IPS-18a (cell line): ENCODE data around the gene CUBN.

Experiments used
- H3K27ac ChIP-seq: one replicate; pipeline ENCODE4 v1.5.1; 2013; ENCODE audit warnings: low read length
- H3K27me3 ChIP-seq: one replicate; pipeline ENCODE4 v1.6.1; 2013; ENCODE audit warnings: mild to moderate bottlenecking, low read length; ENCODE audit not compliant: control insufficient read depth, insufficient read depth
- H3K36me3 ChIP-seq: one replicate; pipeline ENCODE4 v1.6.1; 2013; ENCODE audit warnings: low read depth, low read length; ENCODE audit not compliant: control insufficient read depth
- H3K4me1 ChIP-seq: one replicate; pipeline ENCODE4 v1.6.1; 2013; ENCODE audit warnings: low read depth, low read length; ENCODE audit not compliant: control insufficient read depth
- H3K4me3 ChIP-seq: one replicate; pipeline ENCODE4 v1.5.1; 2013; ENCODE audit warnings: low read length
- H3K9ac ChIP-seq: one replicate; pipeline ENCODE4 v1.6.1; 2013; ENCODE audit warnings: mild to moderate bottlenecking, low read length, moderate library complexity
- H3K9me3 ChIP-seq: one replicate; pipeline ENCODE4 v1.6.1; 2013; ENCODE audit warnings: low read depth, low read length; ENCODE audit not compliant: control insufficient read depth

CUBN gene

DNA sequence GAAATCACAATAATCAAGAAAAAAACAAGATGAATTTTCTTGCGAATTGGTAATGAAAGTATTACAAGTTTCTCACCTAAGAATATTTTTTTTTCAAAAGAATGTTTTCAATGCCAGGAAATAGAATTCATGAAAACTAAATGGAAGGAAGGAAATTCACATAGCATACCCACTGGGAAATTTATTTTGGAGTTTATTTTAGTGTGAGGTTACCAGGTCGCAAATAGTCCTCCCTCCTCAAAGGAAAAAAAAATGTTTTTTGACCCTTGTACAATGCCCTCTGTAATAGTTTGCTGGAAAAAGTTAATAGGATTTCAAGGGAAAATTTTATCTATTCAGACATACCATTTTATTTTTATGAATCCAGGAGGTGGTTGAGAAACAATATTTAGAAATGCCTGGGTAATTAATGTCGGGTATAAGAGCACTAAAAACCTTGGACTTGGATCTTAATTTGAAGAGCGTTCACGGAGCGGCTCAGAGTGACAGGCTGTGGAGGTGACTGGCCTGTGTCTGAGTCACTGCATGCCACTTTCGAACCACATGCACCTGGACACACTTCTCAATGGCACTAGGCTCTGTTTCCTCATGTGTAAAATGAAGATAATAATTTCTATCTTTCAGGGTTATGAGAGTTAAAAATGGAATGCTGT is 28.2 kb downstream of the CUBN start:
- Histone ChIP-seq H3K27ac (no peak overlapping the region), H3K27me3 (no peaks in the 10 kb centered on the region), H3K4me3 (no peak overlapping the region), H3K9me3 (no peaks in the 10 kb centered on the region), H3K4me1 (no peaks in the 10 kb centered on the region), H3K36me3 (no peaks in the 10 kb centered on the region), H3K9ac (no peak overlapping the region)

DNA sequence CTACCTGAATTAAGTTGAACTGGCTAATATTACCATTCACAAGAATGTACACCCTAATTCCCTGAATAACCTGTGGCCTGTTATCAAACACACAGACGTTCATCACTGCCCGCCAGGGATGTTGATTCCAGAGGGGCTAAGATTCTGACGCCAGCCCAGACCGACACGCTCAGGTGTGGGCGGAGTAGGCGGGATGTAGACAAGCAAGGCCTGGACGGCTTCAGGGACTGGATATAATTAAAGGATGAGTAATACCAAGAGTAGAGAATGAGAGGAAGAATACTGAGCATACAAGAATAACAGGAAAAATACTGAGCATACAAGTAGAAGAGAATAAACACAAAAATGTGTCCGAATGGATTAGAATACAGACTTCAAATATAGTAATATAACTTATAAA is 29.0 kb downstream of the CUBN start:
- Histone ChIP-seq H3K9me3 (no peaks in the 10 kb centered on the region), H3K27ac (no peak overlapping the region), H3K27me3 (no peaks in the 10 kb centered on the region), H3K4me3 (no peak overlapping the region), H3K4me1 (no peaks in the 10 kb centered on the region), H3K36me3 (no peaks in the 10 kb centered on the region), H3K9ac (no peak overlapping the region)

DNA sequence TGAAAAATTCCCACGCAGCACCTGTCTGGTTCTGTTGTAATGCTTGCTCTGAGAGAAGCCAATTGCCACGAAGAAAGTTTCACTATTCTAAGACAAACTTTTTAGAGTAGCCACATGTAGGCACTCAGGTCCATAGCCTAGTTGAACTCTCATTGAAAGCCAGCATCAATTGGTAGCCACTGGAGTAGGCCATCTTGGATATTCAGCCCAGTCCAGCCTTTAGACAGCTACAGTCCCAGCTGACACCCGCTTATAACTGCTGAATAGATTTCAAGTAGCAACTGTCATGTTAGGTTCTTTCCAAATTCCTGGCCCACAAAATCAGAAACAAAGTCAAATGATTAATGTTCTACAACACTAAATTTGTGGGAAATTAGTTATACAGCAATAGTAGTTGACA is 31.6 kb downstream of the CUBN start:
- no peak overlapping the region for H3K9ac ChIP-seq
- H3K9me3 ChIP-seq: no peaks in the 10 kb centered on the region
- H3K4me1 ChIP-seq: no peaks in the 10 kb centered on the region
- no peaks in the 10 kb centered on the region for H3K27me3 ChIP-seq
- H3K36me3 ChIP-seq: no peaks in the 10 kb centered on the region
- H3K4me3 ChIP-seq: no peak overlapping the region
- H3K27ac ChIP-seq: no peak overlapping the region

DNA sequence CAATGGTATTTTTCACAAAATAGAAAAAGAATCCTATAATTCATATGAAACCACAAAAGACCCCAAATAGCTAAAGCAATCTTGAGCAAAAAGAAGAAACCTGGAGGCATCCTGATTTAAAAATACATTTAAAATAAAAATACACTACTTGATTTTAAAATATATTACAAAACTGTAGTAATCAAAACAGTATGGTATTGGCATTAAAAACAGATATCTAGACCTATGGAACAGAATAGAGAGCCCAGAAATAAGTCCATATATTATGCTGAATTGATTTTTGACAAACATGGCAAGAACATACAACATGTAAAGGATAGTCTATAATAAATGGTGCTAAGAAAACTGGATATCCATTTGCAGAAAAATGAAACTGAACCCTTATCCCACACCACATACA is 34.8 kb downstream of the CUBN start:
- Histone ChIP-seq H3K4me3 (no peak overlapping the region), H3K4me1 (no peaks in the 10 kb centered on the region), H3K36me3 (no peaks in the 10 kb centered on the region), H3K9me3 (no peaks in the 10 kb centered on the region), H3K27me3 (no peaks in the 10 kb centered on the region), H3K27ac (no peak overlapping the region), H3K9ac (no peak overlapping the region)

DNA sequence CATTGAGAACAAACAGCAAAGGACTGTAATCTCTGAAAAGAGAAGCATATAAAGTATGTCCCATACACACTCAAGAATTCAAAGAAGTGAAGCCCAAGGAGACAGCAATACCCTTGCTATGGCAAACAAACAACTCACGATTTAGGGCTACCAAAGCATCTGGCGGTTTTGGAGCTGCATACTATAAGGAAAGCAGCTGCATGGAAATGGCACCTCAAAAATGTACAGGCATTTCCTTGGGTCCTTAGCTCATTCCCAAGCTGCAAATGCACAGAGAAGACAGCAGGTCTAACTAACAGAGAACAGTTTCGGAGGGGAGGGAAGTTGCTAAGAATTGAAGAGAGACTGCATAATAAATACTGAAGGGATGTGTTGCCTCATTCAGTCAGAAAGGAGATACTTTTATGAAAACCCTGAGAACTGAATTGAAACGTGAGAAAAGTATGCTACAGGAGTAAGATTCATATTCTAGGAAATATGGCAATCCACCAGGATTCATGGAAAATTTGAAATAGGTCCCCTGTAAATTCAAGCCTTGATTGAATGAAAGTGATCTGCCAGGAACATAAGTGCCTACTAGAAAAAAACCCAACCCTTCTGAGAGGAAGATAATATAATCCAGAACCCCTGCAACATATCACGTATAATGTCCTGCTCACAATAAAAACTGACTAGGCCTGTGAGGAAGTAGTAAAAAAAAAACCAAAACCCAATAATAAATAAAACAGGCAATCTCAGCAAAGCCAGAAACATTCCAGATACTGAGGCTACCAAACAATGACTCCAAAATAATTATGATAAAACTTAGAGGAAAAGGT is 36.4 kb downstream of the CUBN start:
- H3K4me1 ChIP-seq: no peaks in the 10 kb centered on the region
- H3K9ac ChIP-seq: no peak overlapping the region
- H3K4me3 ChIP-seq: no peak overlapping the region
- no peaks in the 10 kb centered on the region for H3K9me3 ChIP-seq
- H3K27ac ChIP-seq: no peak overlapping the region
- no peaks in the 10 kb centered on the region for H3K27me3 ChIP-seq
- no peaks in the 10 kb centered on the region for H3K36me3 ChIP-seq

DNA sequence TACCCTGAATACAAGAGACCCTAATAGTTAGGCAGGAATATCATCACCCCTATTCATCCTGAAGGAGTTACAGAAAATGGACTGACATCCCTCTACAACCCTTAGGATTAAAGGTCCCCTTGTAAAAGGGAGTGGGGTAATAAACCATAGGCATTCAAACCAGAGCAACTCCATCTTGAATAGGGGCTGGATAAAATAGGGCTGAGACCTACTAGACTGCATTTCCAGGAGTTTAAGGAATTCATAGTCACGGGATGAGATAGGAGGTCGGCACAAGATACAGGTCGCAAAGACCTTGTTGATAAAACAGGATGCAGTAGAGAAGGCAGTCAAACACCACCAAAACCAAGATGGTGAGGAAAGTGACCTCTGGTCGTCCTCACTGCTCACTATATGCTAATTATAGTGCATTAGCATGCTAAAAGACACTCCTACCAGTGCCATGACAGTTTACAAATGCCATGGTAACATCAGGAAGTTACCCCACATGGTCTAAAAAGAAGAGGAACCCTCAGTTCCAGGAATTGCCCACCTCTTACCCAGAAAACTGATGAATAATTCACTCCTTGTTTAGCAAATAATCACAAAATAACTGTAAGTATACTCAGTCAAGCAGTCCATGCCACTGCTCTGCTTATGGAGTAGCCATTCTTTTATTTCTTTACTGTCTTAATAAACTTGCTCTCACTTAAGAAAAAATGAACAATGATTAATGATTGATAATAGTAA is 37.2 kb downstream of the CUBN start:
- Histone ChIP-seq H3K9ac (no peak overlapping the region), H3K4me3 (no peak overlapping the region), H3K4me1 (no peaks in the 10 kb centered on the region), H3K9me3 (no peaks in the 10 kb centered on the region), H3K36me3 (no peaks in the 10 kb centered on the region), H3K27me3 (no peaks in the 10 kb centered on the region), H3K27ac (no peak overlapping the region)

DNA sequence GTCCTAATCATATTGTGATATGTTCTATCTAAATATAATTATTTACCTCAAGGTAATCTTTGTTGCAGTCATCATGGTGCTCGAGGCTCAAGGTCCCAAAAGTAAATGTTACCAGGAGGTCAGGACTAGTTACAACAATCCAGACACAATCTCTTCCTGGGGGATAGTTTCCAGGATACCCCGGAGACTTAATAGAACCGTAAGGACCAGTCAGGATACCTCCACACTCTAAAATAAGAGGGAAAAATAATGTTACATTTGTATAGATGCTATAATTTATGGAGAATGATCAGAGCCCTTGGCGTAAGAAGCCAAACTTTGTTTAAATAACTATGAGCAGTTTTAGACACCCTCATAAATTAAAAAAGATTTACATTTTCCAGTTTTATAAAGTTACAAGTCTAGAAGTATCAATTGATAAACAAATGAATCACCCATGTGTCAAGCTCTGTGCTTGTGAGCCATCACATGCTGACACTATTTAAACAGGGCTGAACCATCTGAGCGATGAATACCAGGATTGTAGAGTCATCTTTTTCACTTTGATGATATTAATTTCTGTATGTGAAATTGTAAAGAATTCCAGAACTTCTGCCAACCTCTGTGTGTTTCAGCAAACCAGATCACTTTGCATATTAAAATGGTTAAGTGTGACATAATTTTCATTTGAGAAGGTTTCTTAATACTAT is 41.3 kb downstream of the CUBN start:
- Histone ChIP-seq H3K9ac (no peak overlapping the region), H3K36me3 (no peaks in the 10 kb centered on the region), H3K27ac (no peak overlapping the region), H3K9me3 (no peaks in the 10 kb centered on the region), H3K4me3 (no peak overlapping the region), H3K27me3 (no peaks in the 10 kb centered on the region), H3K4me1 (no peaks in the 10 kb centered on the region)

DNA sequence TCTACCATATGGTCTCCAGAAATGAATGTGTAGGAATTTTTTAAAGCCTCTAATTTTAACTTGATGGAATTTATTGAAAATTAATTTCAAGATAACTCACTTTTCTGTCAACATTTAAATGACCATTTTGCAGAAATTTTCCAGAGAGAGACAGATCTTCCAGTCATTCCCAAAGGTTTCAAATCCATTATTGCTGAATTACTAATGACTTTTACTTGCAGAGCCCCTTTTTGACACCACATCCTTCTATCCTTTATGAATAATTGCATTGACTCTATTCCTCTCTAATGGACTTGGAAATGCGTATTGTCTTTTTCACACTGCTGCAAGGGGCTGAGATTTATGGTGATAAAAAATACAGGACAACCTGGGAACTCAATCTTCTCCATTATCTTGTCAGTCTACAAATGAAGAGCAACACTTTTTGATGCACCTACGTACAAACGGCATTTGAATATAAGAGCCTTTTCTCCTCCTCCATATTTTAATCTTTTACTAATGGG is 42.7 kb downstream of the CUBN start:
- Histone ChIP-seq H3K4me3 (no peak overlapping the region), H3K4me1 (no peaks in the 10 kb centered on the region), H3K27ac (no peak overlapping the region), H3K27me3 (no peaks in the 10 kb centered on the region), H3K9ac (no peak overlapping the region), H3K36me3 (no peaks in the 10 kb centered on the region), H3K9me3 (no peaks in the 10 kb centered on the region)

DNA sequence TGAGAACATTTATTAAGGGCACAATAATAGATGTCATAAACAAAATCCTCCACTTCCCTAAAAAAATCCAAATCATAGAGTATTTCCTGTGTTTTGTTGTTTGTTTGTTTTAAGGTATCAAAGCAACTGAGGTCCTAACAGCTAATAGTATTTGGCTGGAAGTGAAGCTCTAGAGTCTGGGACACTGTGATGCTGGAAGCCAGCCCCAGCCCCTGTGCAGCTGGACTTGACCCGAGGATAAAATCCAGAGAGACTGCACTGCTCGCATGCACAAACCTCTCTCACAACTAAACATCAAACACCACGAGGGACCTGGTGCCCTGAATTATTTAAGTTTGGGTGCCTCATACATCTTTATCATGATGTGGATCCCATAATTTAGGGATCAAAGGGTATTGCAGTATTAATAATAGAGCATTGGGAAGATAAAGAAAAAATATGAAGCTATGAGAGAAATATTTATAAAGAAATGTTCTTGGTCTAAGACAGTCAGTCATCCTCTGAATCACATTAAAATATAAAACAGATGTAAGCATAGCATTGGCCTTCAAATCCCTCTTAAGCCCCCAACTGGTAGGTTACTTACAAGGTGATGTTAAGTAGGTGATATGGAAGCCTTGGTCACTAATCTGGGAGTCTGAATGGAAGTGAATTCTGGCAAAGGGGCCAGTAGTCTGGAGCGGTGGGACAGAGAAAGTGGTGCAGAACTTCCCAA is 44.4 kb downstream of the CUBN start:
- no peaks in the 10 kb centered on the region for H3K36me3 ChIP-seq
- peaks cover 5% of the 10 kb centered on the region for H3K4me1 ChIP-seq
- H3K27ac ChIP-seq: no peak overlapping the region
- H3K27me3 ChIP-seq: no peaks in the 10 kb centered on the region
- no peaks in the 10 kb centered on the region for H3K9me3 ChIP-seq
- H3K9ac ChIP-seq: no peak overlapping the region
- H3K4me3 ChIP-seq: no peak overlapping the region

DNA sequence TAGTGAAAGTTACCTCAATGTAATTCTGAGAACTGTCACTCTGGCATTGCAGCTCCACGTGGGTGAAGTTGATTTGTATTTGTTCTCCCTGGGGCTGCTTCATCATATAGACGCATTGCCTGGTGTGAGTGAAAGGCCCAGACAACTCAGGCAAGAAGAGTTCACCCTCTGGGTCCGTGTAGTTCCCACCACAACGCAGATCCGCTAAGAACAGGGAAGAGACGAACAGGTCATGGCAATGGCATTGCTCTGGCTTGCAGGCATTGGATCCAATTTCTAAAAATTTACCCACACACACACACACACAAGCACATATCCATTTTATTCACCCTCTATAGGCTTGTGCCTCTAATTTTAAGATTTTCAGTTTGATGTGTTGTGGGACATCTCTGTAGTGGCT is 45.4 kb downstream of the CUBN start:
- peaks cover 5% of the 10 kb centered on the region for H3K4me1 ChIP-seq
- no peak overlapping the region for H3K27ac ChIP-seq
- no peaks in the 10 kb centered on the region for H3K9me3 ChIP-seq
- H3K4me3 ChIP-seq: no peak overlapping the region
- H3K36me3 ChIP-seq: no peaks in the 10 kb centered on the region
- no peak overlapping the region for H3K9ac ChIP-seq
- no peaks in the 10 kb centered on the region for H3K27me3 ChIP-seq

DNA sequence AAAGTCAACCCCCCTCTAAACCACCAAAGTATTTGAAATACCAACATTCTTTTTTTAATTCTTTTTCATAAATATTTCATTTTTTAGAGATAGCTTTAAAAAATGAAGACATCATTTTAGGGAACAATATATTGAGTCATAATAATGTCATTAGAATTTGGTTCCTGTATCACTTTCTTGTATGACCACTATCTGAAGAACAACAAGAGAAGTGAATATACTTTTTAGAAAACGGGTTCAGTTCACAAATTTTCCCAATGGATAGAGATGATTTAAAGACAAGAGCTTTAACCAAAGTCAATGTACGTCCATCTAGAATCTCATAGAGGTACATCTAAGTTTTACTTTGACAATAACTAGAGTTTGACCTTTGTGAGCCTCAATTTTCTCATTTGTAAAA is 48.2 kb downstream of the CUBN start:
- Histone ChIP-seq H3K9ac (no peak overlapping the region), H3K9me3 (no peaks in the 10 kb centered on the region), H3K27me3 (no peaks in the 10 kb centered on the region), H3K4me1 (peaks cover 8% of the 10 kb centered on the region), H3K4me3 (no peak overlapping the region), H3K27ac (no peak overlapping the region), H3K36me3 (no peaks in the 10 kb centered on the region)
